Fibroblast of lung (primary cell): ENCODE data around the gene TMEM52.

ENCODE experiments used
- CTCF ChIP-seq, 2 donors: IDR thresholded peaks in 1 of 2; conservative IDR thresholded peaks in 1 of 2; 1 replicate in 1 of 2; 2 replicates in 1 of 2; pipeline ENCODE4 v1.5.1; 2011 to 2012; ENCODE audit warnings: low read length in 2 of 2, control low read depth in 1 of 2, inconsistent platforms in 1 of 2, low read depth in 1 of 2, mild to moderate bottlenecking in 1 of 2
- EZH2 ChIP-seq: IDR thresholded peaks from 2 replicates; pipeline ENCODE4 v1.5.1; 2012; ENCODE audit warnings: low read length, control low read depth, mild to moderate bottlenecking; ENCODE audit errors: missing control alignments

GRCh38 chr1:1877865-1878436 lies 41.1 kb downstream of the TMEM52 start:
- TF ChIP-seq CTCF (conservative IDR thresholded peaks at IDR 0.05 in 1 of 2, IDR thresholded peaks at IDR 0.05 in 1 of 2; ENCODE audit: low read depth in 1 of 2, low read length in 2 of 2) (no peak), EZH2 (no peak)
